ENCODE results near the gene PAFAH2.

Gene PAFAH2

DNA sequence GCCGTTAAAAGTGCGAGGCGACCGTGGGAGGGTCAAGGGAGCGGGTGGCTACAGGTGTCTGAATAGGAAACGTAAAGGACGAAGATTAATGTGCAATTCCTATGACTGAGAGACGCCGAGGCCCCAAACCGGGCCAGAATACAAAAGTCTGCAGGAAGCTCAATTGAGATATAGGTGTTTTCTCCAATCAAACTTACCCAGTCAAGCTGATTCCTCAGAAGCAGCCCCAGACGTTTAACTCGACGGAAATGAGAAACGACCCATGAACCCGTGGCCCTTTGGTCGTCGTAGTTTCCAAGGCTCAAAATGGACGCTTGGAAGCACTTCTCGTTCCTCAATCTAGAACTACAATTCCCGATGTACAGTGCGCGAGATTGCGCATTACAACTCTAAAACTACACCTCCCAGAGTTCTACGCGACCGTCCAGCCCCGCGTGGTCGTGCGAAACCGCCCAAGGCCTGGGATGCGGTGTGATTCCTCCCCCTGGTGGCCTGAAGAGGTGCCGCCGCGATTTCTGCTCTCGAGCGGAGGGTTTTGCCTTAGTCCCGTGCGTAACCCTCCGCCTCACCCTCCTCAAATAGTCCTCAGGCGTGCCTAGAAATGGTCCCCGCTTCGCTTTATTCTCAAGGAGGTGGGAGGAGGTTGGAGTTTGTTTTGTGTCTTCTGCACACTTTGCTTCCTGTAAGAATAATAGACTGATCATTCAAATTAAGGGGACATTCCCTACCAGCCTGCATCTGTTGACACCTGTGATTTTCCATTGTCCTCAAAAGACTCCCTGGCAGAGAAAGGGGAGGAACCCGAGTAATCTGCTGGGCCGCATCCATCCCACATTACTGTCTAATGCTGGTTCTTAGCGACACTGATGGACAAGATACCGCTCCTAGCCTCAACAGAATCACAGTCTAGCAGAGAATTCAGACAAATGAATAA lies at the start of gene PAFAH2:
PAFAH2 (minus strand) TSS at position 236 of the 934 bp plus-strand sequence. CDS start 7,247 bp downstream, outside the sequence.
- TF ChIP-seq, protein P1, sequence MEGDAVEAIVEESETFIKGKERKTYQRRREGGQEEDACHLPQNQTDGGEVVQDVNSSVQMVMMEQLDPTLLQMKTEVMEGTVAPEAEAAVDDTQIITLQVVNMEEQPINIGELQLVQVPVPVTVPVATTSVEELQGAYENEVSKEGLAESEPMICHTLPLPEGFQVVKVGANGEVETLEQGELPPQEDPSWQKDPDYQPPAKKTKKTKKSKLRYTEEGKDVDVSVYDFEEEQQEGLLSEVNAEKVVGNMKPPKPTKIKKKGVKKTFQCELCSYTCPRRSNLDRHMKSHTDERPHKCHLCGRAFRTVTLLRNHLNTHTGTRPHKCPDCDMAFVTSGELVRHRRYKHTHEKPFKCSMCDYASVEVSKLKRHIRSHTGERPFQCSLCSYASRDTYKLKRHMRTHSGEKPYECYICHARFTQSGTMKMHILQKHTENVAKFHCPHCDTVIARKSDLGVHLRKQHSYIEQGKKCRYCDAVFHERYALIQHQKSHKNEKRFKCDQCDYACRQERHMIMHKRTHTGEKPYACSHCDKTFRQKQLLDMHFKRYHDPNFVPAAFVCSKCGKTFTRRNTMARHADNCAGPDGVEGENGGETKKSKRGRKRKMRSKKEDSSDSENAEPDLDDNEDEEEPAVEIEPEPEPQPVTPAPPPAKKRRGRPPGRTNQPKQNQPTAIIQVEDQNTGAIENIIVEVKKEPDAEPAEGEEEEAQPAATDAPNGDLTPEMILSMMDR (conservative IDR thresholded peaks at IDR 0.05; ENCODE audit: low read length): peak; percentile 95

DNA sequence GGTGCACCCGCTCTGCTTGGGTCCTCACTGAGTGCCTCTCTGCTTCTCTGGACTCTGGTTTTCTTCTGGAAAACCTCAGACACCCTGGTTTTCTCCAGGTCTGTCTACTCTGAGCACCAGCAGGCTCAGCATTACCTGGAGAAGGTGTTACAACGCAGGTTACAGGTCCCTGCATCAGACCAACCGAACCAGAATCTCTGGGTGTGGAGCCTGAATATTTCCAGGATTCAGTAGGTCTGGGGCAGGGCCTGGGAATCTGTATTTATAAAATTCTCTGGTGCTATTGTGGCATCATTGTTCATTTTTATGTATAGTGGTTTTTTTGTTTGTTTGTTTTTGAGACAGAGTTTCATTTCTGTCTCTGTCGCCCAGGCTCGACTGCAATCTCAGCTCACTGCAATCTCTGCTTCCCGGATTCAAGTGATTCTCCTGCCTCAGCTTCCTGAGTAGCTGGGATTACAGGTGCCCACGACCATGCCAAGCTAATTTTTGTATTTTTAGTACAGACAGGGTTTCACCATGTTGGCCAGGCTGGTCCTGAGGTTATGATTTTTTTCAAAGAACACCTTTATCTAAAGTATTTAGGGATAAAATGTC lies 49.5 kb upstream of the PAFAH2 start:
- DNase-seq (ENCODE audit: low read depth): no peak
- TF ChIP-seq, protein P1 (conservative IDR thresholded peaks at IDR 0.05; ENCODE audit: low read length): no peak
- H3K4me3 ChIP-seq (ENCODE audit: low read length): no peak overlapping the region

More for the DNA sequence above, at the start of gene PAFAH2:
- peak within 1 kb of the TSS; percentile 75 for H3K4me3 ChIP-seq (ENCODE audit: low read length)
- DNase-seq (ENCODE audit: low read depth): peak; percentile 99

DNA sequence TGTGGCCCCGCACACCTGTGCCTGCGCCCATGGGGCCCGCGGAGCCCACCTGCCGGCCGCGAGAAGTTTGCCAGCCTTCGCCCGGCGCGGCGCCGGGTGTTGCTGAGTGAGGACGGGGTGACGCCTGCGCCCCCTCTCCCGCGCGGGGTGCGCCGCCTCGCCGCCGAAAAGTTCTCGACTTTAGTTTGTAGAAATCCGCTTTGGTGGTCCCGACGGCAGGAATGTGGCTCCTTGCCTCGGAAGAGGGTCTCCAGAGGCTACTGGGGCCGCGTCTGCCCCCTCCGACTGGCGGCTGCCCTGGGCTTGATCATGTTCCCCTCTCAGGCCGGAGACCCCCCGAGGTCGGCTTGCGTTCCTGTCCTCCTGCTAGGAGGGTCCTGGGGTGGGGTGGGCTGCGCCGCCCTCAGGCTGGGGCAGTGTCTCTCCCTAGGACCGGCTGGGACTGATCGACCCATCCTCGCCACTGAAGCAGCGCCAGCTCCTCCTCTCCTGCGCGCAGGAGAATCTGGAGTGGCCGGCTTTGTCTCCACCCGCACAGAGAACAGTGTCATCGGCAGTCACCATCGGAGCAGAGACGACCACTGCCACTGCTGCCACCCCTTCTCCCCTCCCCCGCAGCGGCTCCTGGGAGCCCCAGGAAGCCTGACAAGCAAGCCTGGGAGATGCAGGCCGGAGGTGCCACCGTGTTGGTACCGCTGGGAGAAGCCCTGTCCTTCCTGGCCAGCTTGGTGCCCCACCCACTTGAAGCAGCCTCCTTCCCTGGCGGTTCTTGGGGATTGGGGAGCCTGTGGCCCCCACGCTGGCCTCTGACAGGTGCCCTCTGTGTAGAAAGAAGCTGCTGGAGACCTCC lies 48.6 kb upstream of the PAFAH2 start:
- H3K4me3 ChIP-seq (ENCODE audit: low read length): no peak overlapping the region
- DNase-seq (ENCODE audit: low read depth): no peak
- TF ChIP-seq, protein P1 (conservative IDR thresholded peaks at IDR 0.05; ENCODE audit: low read length): no peak

DNA sequence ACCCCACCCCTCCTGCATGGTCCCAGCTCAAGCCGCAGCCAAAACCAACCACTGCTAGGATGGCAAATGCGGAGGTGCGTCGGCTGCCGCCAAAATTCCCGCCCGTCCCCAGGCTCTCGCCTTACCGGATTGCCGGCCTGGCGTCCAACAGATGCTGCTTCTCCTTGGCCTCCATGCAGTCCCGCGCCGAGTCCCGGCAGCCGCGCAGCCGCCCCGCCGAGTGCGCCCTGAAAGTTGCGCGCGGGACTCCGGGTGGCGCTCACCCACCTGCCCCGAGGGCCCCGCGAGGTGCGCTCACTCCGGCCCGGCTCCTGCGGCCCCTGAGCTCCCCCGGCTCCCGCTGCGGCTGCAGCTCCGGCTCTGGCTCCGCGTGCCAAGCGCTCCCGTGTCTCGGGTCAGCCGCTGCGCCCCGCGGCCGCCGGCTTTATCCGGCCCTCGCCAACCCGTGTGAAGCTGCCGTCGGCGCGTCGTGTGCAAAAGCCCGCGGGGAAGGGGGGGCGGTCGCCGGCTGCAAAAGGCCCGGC lies 47.9 kb upstream of the PAFAH2 start, which contains the start of gene SLC30A2:
SLC30A2 (minus strand) TSS at position 397 of the 524 bp plus-strand sequence; CDS start at position 175, 222 bp downstream.
- TF ChIP-seq, protein P1 (conservative IDR thresholded peaks at IDR 0.05; ENCODE audit: low read length): no peak
- DNase-seq (ENCODE audit: low read depth): no peak
- no peak within 1 kb of the TSS for H3K4me3 ChIP-seq (ENCODE audit: low read length)

DNA sequence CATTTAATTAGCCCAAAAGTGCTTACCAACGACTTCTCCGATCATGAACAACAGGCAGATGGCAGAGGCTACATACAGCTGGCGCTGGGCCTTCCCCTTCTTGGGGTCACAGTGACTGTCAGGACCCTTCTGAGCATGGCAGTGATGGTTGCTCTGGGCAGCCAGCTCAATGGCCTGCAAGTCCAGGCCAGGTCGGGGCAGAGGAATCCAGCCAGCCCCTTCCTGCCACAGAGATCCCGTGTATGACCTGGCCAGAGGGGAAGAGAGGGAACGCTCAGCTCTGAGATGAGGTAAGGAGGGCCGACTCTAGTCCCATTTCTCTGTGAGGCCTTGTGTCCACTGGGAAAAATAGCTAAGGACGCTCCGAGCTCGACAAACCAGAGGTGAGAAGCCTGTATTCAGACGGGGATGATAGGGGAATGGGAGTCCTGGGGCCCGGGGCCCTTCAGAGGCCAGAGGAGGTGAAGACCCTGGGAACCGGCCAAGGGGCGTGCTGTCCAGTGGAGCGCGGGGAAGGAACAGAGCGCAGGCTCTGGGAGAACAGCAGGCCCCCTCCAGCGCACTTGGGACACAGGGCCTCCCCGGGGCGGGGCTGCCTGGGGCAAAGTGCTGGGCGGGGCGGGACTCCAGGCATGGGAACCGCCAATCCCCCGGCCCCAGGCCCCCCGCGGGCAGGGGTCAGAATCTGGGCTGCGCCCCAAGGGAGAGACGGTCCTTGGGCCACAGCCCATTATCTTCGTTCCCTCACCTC lies 47.3 kb upstream of the PAFAH2 start:
- no peak overlapping the region for H3K4me3 ChIP-seq (ENCODE audit: low read length)
- DNase-seq (ENCODE audit: low read depth): no peak
- TF ChIP-seq, protein P1 (conservative IDR thresholded peaks at IDR 0.05; ENCODE audit: low read length): no peak

DNA sequence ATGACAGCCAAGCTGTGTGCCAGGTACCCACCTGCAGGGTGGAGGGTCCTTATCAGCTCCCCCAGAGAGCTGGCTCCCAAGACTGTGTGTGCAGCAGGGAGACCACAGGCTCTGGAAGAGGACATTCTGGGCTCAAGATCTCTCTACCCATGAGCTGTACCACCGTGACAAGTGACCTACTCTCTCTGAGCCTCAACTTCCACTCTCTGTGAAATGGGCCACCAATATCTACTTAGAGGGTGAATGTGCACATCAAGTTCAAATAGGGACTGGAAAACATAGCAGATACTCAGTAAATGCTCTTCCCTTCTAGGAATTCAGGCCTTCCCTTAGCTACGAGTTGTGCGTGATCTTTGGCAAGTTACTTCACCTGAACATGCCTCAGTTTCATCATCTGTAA lies 46.6 kb upstream of the PAFAH2 start:
- TF ChIP-seq, protein P1 (conservative IDR thresholded peaks at IDR 0.05; ENCODE audit: low read length): no peak
- DNase-seq (ENCODE audit: low read depth): no peak
- H3K4me3 ChIP-seq (ENCODE audit: low read length): no peak overlapping the region
